ENCODE data around the gene SALL1. TPM values are rescaled to one million over a fixed set of nuclear protein-coding genes. Genes with fewer than 3 reads are reported as not detected.

The SALL1 gene
- total and polyA plus RNA-seq, 5 experiments from 2014 or later: not detected

- Mint-ChIP-seq H3K4me3 (no peak overlapping the region), H3K27ac (no peak overlapping the region), H3K27me3 (peaks cover 25 to 43% (median 38%) of the 10 kb centered on the region in 5 donors), H3K9me3 (no peaks in the 10 kb centered on the region), H3K36me3 (no peaks in the 10 kb centered on the region), H3K4me1 (peaks cover 0 to 4% (median 0%) of the 10 kb centered on the region in 4 donors)
- no peak for DNase-seq
- ATAC-seq: no peak
- POLR2A ChIA-PET: no interaction called here
Measured at GRCh38 chr16:51146256-51146924, 4.7 kb downstream of the SALL1 start.

- Mint-ChIP-seq H3K36me3 (no peaks in the 10 kb centered on the region), H3K4me3 (no peak overlapping the region), H3K27ac (no peak overlapping the region), H3K27me3 (peaks cover 26 to 50% (median 30%) of the 10 kb centered on the region in 5 donors), H3K4me1 (peaks cover 0 to 2% (median 0%) of the 10 kb centered on the region in 4 donors), H3K9me3 (peaks cover 0 to 4% (median 0%) of the 10 kb centered on the region in 9 donors)
- no peak for DNase-seq
- no peak for ATAC-seq
- POLR2A ChIA-PET: no interaction called here
Measured at GRCh38 chr16:51144203-51144602, 6.9 kb downstream of the SALL1 start.

GRCh38 chr16:51143196-51143977 lies 7.7 kb downstream of the SALL1 start:
- ATAC-seq (no peak), DNase-seq (no peak)
- POLR2A ChIA-PET: no interaction called here
- Mint-ChIP-seq H3K36me3 (no peaks in the 10 kb centered on the region), H3K4me3 (no peak overlapping the region), H3K27me3 (peaks cover 19 to 48% (median 23%) of the 10 kb centered on the region in 5 donors), H3K4me1 (no peaks in the 10 kb centered on the region), H3K27ac (no peak overlapping the region), H3K9me3 (peaks cover 0 to 6% (median 2%) of the 10 kb centered on the region in 9 donors)

- H3K27ac Mint-ChIP-seq: no peak overlapping the region
- POLR2A ChIA-PET: no interaction called here
- ATAC-seq: no peak
Measured at GRCh38 chr16:51141541-51141940, 9.5 kb downstream of the SALL1 start.

GRCh38 chr16:51141106-51141505 lies 10.0 kb downstream of the SALL1 start:
- ATAC-seq (no peak), DNase-seq (no peak)
- Mint-ChIP-seq H3K4me1 (no peaks in the 10 kb centered on the region), H3K9me3 (peaks cover 0 to 9% (median 2%) of the 10 kb centered on the region in 9 donors), H3K36me3 (no peaks in the 10 kb centered on the region), H3K27me3 (peaks cover 10 to 31% (median 12%) of the 10 kb centered on the region in 5 donors), H3K27ac (no peak overlapping the region), H3K4me3 (no peak overlapping the region)
- POLR2A ChIA-PET: no interaction called here

More at GRCh38 chr16:51141541-51141940, 9.5 kb downstream of the SALL1 start:
- peaks cover 0 to 9% (median 2%) of the 10 kb centered on the region in 9 donors for H3K9me3 Mint-ChIP-seq
- no peak overlapping the region for H3K4me3 Mint-ChIP-seq
- H3K36me3 Mint-ChIP-seq: no peaks in the 10 kb centered on the region
- DNase-seq: no peak
- H3K27me3 Mint-ChIP-seq: peaks cover 12 to 36% (median 15%) of the 10 kb centered on the region in 5 donors
- no peaks in the 10 kb centered on the region for H3K4me1 Mint-ChIP-seq

GRCh38 chr16:51140112-51140511 lies 11.0 kb downstream of the SALL1 start:
- POLR2A ChIA-PET: no interaction called here
- ATAC-seq (no peak), DNase-seq (no peak)
- peaks cover 0 to 9% (median 5%) of the 10 kb centered on the region in 9 donors for H3K9me3 Mint-ChIP-seq
- peaks cover 0 to under 1% (median 0%) of the 10 kb centered on the region in 3 donors for H3K36me3 Mint-ChIP-seq
- peaks cover 12 to 30% (median 14%) of the 10 kb centered on the region in 5 donors for H3K27me3 Mint-ChIP-seq
- peaks cover 0 to under 1% (median 0%) of the 10 kb centered on the region in 4 donors for H3K4me1 Mint-ChIP-seq
- H3K4me3 Mint-ChIP-seq: no peak overlapping the region
- H3K27ac Mint-ChIP-seq: no peak overlapping the region

GRCh38 chr16:51139568-51139967 lies 11.5 kb downstream of the SALL1 start:
- POLR2A ChIA-PET: no interaction called here
- ATAC-seq (no peak), DNase-seq (no peak)
- no peak overlapping the region for H3K27ac Mint-ChIP-seq
- H3K27me3 Mint-ChIP-seq: peaks cover 12 to 33% (median 14%) of the 10 kb centered on the region in 5 donors
- peaks cover 0 to 1% (median 0%) of the 10 kb centered on the region in 3 donors for H3K36me3 Mint-ChIP-seq
- no peak overlapping the region for H3K4me3 Mint-ChIP-seq
- H3K4me1 Mint-ChIP-seq: peaks cover 0 to 1% (median 0%) of the 10 kb centered on the region in 4 donors
- peaks cover 0 to 9% (median 5%) of the 10 kb centered on the region in 9 donors for H3K9me3 Mint-ChIP-seq

- Mint-ChIP-seq H3K9me3 (peaks cover 0 to 13% (median 5%) of the 10 kb centered on the region in 9 donors), H3K36me3 (peaks cover 1 to 7% (median 4%) of the 10 kb centered on the region in 3 donors), H3K27ac (peak overlapping the region in 1 of 10 donors; percentile 16), H3K4me1 (peaks cover 0 to 3% (median 1%) of the 10 kb centered on the region in 4 donors), H3K4me3 (no peak overlapping the region), H3K27me3 (peaks cover 20 to 44% (median 22%) of the 10 kb centered on the region in 5 donors)
- DNase-seq (no peak), ATAC-seq (no peak)
- POLR2A ChIA-PET: no interaction called here
Measured at GRCh38 chr16:51138178-51138577, 12.9 kb downstream of the SALL1 start.

- Mint-ChIP-seq H3K27ac (no peak overlapping the region), H3K36me3 (peaks cover 1 to 7% (median 4%) of the 10 kb centered on the region in 3 donors), H3K4me1 (peaks cover 0 to 3% (median 1%) of the 10 kb centered on the region in 4 donors), H3K9me3 (peaks cover 0 to 13% (median 5%) of the 10 kb centered on the region in 9 donors), H3K27me3 (peaks cover 23 to 44% (median 28%) of the 10 kb centered on the region in 5 donors), H3K4me3 (no peak overlapping the region)
- no peak for ATAC-seq
- POLR2A ChIA-PET: no interaction called here
- DNase-seq: no peak
Measured at GRCh38 chr16:51137097-51137496, 14.0 kb downstream of the SALL1 start.

- Mint-ChIP-seq H3K27me3 (peaks cover 22 to 38% (median 26%) of the 10 kb centered on the region in 5 donors), H3K36me3 (peaks cover 1 to 7% (median 4%) of the 10 kb centered on the region in 3 donors), H3K4me1 (peaks cover 0 to 3% (median 1%) of the 10 kb centered on the region in 4 donors), H3K4me3 (no peak overlapping the region), H3K9me3 (peaks cover 0 to 18% (median 7%) of the 10 kb centered on the region in 9 donors), H3K27ac (no peak overlapping the region)
- no peak for DNase-seq
- POLR2A ChIA-PET: no interaction called here
- ATAC-seq: no peak
Measured at GRCh38 chr16:51134876-51135275, 16.2 kb downstream of the SALL1 start.

- Mint-ChIP-seq H3K27ac (no peak overlapping the region), H3K36me3 (peaks cover 1 to 7% (median 4%) of the 10 kb centered on the region in 3 donors), H3K4me1 (peaks cover 0 to 3% (median 1%) of the 10 kb centered on the region in 4 donors), H3K4me3 (no peak overlapping the region), H3K9me3 (peaks cover 0 to 18% (median 5%) of the 10 kb centered on the region in 9 donors), H3K27me3 (peaks cover 19 to 34% (median 26%) of the 10 kb centered on the region in 5 donors)
- POLR2A ChIA-PET: no interaction called here
- ATAC-seq: no peak
- DNase-seq: no peak
Measured at GRCh38 chr16:51134269-51134812, 16.7 kb downstream of the SALL1 start.

- POLR2A ChIA-PET: no interaction called here
- Mint-ChIP-seq H3K27me3 (peaks cover 17 to 38% (median 26%) of the 10 kb centered on the region in 5 donors), H3K4me1 (peaks cover 0 to 3% (median 1%) of the 10 kb centered on the region in 4 donors), H3K36me3 (peaks cover 1 to 7% (median 4%) of the 10 kb centered on the region in 3 donors), H3K27ac (no peak overlapping the region), H3K9me3 (peaks cover 0 to 18% (median 4%) of the 10 kb centered on the region in 9 donors), H3K4me3 (no peak overlapping the region)
- DNase-seq: no peak
- ATAC-seq: no peak
Measured at GRCh38 chr16:51133688-51134087, 17.4 kb downstream of the SALL1 start.

All from naive thymus-derived CD8-positive, alpha-beta T cell (primary cell).